Brain microvascular endothelial cell (primary cell): ENCODE data around the gene PALLD.

Source experiments
- DNase-seq: peaks from one replicate; pipeline ENCODE4 v3.0.0-alpha.2; 2020
- H3K27ac ChIP-seq: fragments of 250-450 bp; sonication (Bioruptor Pico); 2 replicates; pipeline ENCODE4 v1.5.1; 2020; ENCODE audit warnings: mild to moderate bottlenecking, moderate library complexity
- H3K27me3 ChIP-seq: fragments of 250-450 bp; sonication (Bioruptor Pico); replicated peaks from 2 replicates; pipeline ENCODE4 v1.5.1; 2020; ENCODE audit warnings: mild to moderate bottlenecking
- H3K36me3 ChIP-seq: fragments of 250-450 bp; sonication (Bioruptor Pico); replicated peaks from 2 replicates; pipeline ENCODE4 v1.5.1; 2020; ENCODE audit warnings: mild to moderate bottlenecking
- H3K4me3 ChIP-seq: 2 replicates; pipeline ENCODE4 v1.5.1; 2011; ENCODE audit warnings: low read depth, mild to moderate bottlenecking, control low read depth, low read length, moderate library complexity
- in situ Hi-C: cut with HindIII; loops from 2 replicates; pipeline ENCODE4 v1.10.0; 2017; ENCODE audit warnings: low sequenced_read_pairs, low pct_ligation_motif_present
- TF ChIP-seq, protein P1 (sequence below): IDR thresholded peaks from 2 replicates; pipeline ENCODE4 v1.5.1; 2011; ENCODE audit warnings: low read depth, mild to moderate bottlenecking, moderate library complexity, low read length, control low read depth, inconsistent platforms; ENCODE audit errors: missing control alignments

PALLD gene

DNA sequence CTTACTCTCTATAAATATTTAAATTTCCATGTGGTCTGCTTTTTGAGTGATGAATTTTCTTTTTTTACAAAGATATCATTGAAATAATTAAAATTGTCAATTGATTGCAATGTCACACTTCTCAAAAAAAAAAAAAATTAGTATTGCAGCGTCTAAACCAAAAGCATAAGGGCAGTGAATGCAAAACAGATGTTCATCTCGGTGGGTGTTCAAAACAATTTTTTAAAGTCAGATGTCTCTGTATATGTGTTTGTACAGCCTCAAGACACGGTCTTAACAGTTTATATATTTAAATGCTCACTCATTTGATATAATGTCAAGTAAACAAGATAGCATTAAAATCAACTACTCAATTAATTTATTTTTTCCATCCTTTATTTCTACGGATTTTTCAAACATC is 52.3 kb downstream of the PALLD start:
- in situ Hi-C loops: no loop called here

DNA sequence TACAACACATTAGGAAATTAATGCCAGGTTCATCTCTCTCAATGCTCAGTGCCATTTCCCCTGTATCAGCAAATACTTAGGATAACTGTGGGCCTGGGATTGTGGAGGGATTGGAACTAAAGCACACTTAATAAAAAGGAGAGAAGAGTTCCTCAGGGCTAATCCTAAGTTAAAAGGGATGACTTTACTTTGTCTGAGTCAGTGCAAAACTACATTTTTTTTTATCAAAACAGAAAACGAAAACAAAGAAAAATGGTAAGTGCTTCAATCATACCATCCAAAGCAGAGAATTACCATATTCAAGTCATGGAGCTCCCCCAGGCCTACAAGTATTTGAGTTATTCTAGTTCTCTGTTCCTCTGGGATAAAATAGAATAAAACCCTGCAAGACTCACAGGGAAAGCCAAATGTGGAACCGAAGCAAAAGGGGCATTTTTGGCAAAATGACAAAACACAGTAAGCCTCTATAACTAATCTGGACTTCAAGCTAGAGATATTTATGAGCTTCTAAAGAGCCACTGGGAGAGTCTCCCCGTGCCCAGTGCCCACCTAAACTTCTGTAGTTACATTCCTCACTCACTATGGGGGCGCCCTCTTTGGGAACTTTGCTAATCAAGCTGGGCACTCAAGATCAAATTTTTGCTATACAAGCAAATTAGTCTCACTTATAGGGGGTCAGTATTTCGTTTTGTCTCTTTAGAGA is 53.4 kb downstream of the PALLD start:
- in situ Hi-C loops: no loop called here
- no peaks in the 10 kb centered on the region for H3K36me3 ChIP-seq
- no peak for DNase-seq
- no peak overlapping the region for H3K4me3 ChIP-seq
- peak overlapping the region; percentile 76 for H3K27ac ChIP-seq
- H3K27me3 ChIP-seq: no peaks in the 10 kb centered on the region
- TF ChIP-seq, protein P1, sequence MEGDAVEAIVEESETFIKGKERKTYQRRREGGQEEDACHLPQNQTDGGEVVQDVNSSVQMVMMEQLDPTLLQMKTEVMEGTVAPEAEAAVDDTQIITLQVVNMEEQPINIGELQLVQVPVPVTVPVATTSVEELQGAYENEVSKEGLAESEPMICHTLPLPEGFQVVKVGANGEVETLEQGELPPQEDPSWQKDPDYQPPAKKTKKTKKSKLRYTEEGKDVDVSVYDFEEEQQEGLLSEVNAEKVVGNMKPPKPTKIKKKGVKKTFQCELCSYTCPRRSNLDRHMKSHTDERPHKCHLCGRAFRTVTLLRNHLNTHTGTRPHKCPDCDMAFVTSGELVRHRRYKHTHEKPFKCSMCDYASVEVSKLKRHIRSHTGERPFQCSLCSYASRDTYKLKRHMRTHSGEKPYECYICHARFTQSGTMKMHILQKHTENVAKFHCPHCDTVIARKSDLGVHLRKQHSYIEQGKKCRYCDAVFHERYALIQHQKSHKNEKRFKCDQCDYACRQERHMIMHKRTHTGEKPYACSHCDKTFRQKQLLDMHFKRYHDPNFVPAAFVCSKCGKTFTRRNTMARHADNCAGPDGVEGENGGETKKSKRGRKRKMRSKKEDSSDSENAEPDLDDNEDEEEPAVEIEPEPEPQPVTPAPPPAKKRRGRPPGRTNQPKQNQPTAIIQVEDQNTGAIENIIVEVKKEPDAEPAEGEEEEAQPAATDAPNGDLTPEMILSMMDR: no peak

More for the DNA sequence above, 52.3 kb downstream of the PALLD start:
- Histone ChIP-seq H3K27ac (peak overlapping the region; percentile 76), H3K27me3 (no peaks in the 10 kb centered on the region), H3K4me3 (no peak overlapping the region), H3K36me3 (no peaks in the 10 kb centered on the region)
- DNase-seq: no peak
- TF ChIP-seq, protein P1: no peak

DNA sequence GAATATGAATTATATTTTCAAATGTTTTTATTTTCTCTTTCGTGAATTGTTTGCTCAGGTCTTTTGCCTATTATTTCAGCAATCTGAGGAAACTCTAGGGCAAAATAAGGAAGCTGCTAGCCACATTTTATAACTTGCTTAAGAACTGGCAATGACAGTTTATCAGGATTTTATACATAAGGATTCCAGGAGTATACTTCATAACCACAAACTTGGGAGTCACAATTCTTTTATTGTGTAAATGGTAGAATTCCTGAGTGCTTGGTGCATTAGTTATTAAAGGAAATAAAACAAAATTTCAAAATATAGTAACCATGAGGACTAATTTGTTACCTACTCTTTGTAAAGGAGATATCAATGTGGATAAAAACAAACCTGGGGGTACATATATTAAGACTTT is 54.4 kb downstream of the PALLD start:
- TF ChIP-seq, protein P1: no peak
- Histone ChIP-seq H3K27ac (peak overlapping the region; percentile 76), H3K27me3 (no peaks in the 10 kb centered on the region), H3K36me3 (no peaks in the 10 kb centered on the region), H3K4me3 (no peak overlapping the region)
- in situ Hi-C loops: no loop called here
- no peak for DNase-seq

DNA sequence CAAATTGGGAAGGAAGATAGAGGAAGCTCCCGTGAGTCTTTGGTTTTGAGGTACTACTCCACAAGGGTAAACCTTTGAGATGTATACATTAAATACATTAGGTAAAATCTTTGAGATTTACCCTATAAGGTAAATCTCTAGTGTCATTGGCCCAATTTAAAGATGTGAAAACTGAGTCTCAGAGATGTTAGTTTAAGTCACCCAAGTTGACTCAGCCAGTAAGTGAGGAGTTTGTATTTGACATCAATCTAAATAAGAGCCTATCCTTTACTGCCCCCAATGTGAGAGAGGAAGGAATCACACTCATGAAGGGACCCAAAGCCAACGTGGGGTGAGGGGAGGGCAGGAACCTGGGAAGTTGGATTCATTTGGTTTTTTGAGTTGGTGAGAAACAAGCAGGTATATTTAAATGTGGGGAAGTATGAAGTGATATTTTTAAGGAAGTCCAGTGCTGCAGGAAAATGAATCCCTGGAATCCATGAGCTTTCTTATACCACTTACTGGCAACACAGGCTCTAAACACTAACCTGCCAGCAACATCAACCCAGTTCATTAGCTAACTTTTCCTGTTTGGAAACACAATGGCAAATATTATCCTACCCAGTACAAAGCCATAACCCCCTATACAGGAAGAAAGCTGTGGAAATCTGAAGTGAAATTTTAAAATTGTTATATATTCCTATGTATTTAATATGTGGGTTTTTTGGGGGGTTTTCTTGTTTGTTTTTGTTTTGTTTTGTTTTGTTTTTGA is 55.3 kb downstream of the PALLD start:
- Histone ChIP-seq H3K36me3 (no peaks in the 10 kb centered on the region), H3K27me3 (no peaks in the 10 kb centered on the region), H3K4me3 (no peak overlapping the region), H3K27ac (peak overlapping the region; percentile 76)
- TF ChIP-seq, protein P1: no peak
- no peak for DNase-seq
- in situ Hi-C loops: no loop called here

DNA sequence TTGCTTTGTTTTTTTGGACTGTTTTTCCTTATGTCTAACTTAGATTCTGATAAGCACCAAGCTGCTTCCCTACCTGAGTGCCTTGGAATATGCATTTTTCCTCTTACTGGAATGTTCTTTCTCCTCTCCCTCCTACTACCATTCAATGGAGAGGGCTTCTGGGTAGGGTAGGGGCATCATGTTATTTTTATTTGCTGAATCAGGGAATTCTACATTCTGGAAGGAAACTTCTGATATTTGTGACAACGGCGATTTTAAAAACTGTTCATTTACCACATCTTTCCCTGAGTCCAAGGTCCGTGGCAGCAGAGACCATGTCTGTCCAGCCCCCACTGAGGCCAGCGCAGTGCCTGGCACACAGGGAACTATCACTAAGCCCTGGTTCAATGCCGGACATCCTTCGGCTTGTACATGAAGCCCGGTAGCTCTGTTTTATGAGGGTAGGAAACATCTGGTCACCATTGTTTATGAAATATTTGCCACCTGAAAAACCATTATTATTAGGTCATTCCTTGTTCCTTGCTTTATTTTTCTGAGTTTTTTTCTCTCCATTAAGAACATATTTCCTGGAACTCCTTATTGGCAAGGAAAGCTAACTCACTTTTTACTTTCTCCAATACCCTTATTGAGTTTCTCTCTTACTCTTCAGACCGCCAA is 57.0 kb downstream of the PALLD start:
- DNase-seq: no peak
- TF ChIP-seq, protein P1: no peak
- Histone ChIP-seq H3K27ac (no peak overlapping the region), H3K27me3 (no peaks in the 10 kb centered on the region), H3K36me3 (no peaks in the 10 kb centered on the region), H3K4me3 (no peak overlapping the region)
- in situ Hi-C loops: no loop called here
